ENCODE measurements around the gene CLIC4.

- no peak for TF ChIP-seq EZH2 (IDR thresholded peaks at IDR 0.05; ENCODE audit: borderline replicate concordance, low read depth, low read length, severe bottlenecking)
- no peak for TF ChIP-seq CTCF (IDR thresholded peaks at IDR 0.05; ENCODE audit: borderline replicate concordance, extremely low read depth, low read length, poor library complexity, severe bottlenecking)
These were observed 31.5 kb upstream of the CLIC4 start for GRCh38 chr1:24713736-24714135.
